ENCODE data around the gene HSPA12A. TPM values are rescaled to one million over a fixed set of nuclear protein-coding genes. Genes with fewer than 3 reads are reported as not detected.

The HSPA12A gene
- total and polyA plus RNA-seq, 9 of the 15 experiments (the other 6 are each of a cell fraction or from before 2014, with no cell fraction given): 0.01 to 0.18 (median 0.04) TPM; not detected in 4

- in situ Hi-C loops (cut with MboI) (no loop called here), intact Hi-C loops (cut with micrococcal nuclease) (no loop called here)
- no peak overlapping the region for H3K9ac ChIP-seq (ENCODE audit: insufficient read depth in 1 of 2, low read depth in 2 of 2, low read length in 2 of 2)
- 0% methylated on average over 8 of the region's 8 CpGs for WGBS (ENCODE audit: insufficient coverage, low coverage, missing lambda C conversion rate)
- no TSS peak for BruUV-seq (replicated peaks)
- no peaks in the 10 kb centered on the region for H3K79me2 ChIP-seq (ENCODE audit: control insufficient read depth, insufficient read depth, low read length)
- TF ChIP-seq PHF8 (IDR thresholded peaks at IDR 0.05; ENCODE audit: borderline replicate concordance, low read length): no peak
- no peak for TF ChIP-seq HEY1 (CRISPR knock-in tag; IDR thresholded peaks at IDR 0.05; ENCODE audit: borderline replicate concordance)
- no peak for TF ChIP-seq ZNF12 (CRISPR knock-in tag; IDR thresholded peaks at IDR 0.05)
- TF ChIP-seq CBFA2T2 (conservative IDR thresholded peaks at IDR 0.05): no peak
- no peak for TF ChIP-seq SRF (CRISPR knock-in tag; IDR thresholded peaks at IDR 0.05)
- TF ChIP-seq ELF2 (CRISPR knock-in tag; IDR thresholded peaks at IDR 0.05): no peak
- TF ChIP-seq SNAPC5 (CRISPR knock-in tag; IDR thresholded peaks at IDR 0.05): no peak
- TF ChIP-seq TSHZ1 (CRISPR knock-in tag; IDR thresholded peaks at IDR 0.05): no peak
- no peak for TF ChIP-seq IRF2 (CRISPR knock-in tag; IDR thresholded peaks at IDR 0.05)
- no peak for TF ChIP-seq C11orf30 (IDR thresholded peaks at IDR 0.05; ENCODE audit: low read depth)
- TF ChIP-seq ZNF146 (CRISPR knock-in tag; IDR thresholded peaks at IDR 0.05; ENCODE audit: unreplicated experiment): no peak
- no peak for TF ChIP-seq KAT7 (CRISPR knock-in tag; IDR thresholded peaks at IDR 0.05; ENCODE audit: borderline replicate concordance)
- TF ChIP-seq PCBP1 (IDR thresholded peaks at IDR 0.05; ENCODE audit: low read depth, low read length, poor library complexity, severe bottlenecking): no peak
- no peaks in the 10 kb centered on the region for H3K4me1 ChIP-seq (replicated peaks in 1 of 2; ENCODE audit: control insufficient read depth in 2 of 2, insufficient read depth in 2 of 2, low read length in 2 of 2)
- H3K4me2 ChIP-seq (ENCODE audit: insufficient read depth, low read length): no peak overlapping the region
- H2AFZ ChIP-seq (ENCODE audit: low read depth, low read length): no peak overlapping the region
- H4K20me1 ChIP-seq (replicated peaks; ENCODE audit: control insufficient read depth, insufficient read depth, low read length): no peaks in the 10 kb centered on the region
- no peaks in the 10 kb centered on the region for H3K9me3 ChIP-seq (replicated peaks; ENCODE audit: control insufficient read depth, insufficient read depth, low read depth, low read length)
- no peak for ATAC-seq
- no peaks in the 10 kb centered on the region for H3K9me1 ChIP-seq (ENCODE audit: control insufficient read depth, insufficient read depth, low read length)
- H3K36me3 ChIP-seq (ENCODE audit: control insufficient read depth, insufficient read depth, low read length): no peaks in the 10 kb centered on the region
- CTCF ChIA-PET (ENCODE audit: low intra/inter-chr PET ratio): no interaction called here
- no peak overlapping the region for H3K4me3 ChIP-seq
- FAIRE-seq: no peak
- POLR2A ChIA-PET: no interaction called here
- H3K27me3 ChIP-seq (ENCODE audit: control insufficient read depth in 2 of 2, insufficient read depth in 2 of 2, low read length in 2 of 2): peaks cover 0 to 15% of the 10 kb centered on the region in 2 experiments; a peak in 2 of 5 replicates
- no peak for DNase-seq (ENCODE audit: extremely low read depth in 1 of 4, low spot score in 3 of 4)
- H3K27ac ChIP-seq (ENCODE audit: extremely low read depth, low read depth, low read length): no peak overlapping the region
These were observed 9.8 kb downstream of the HSPA12A start for GRCh38 chr10:116732573-116732972.

All from K562 (cell line).